ENCODE data around the gene NCKAP5L. TPM values are rescaled to one million over a fixed set of nuclear protein-coding genes. Genes with fewer than 3 reads are reported as not detected.

The NCKAP5L gene
- total and polyA plus RNA-seq, 9 of the 15 experiments (the other 6 are each of a cell fraction or from before 2014, with no cell fraction given): 0.01 to 14.4 (median 3.7) TPM

- TF ChIP-seq ZNF512 (tag; IDR thresholded peaks at IDR 0.05) (no peak), WHSC1 (IDR thresholded peaks at IDR 0.05; ENCODE audit: low read length) (no peak), ZNF184 (CRISPR knock-in tag; IDR thresholded peaks at IDR 0.05) (no peak), ZNF79 (CRISPR knock-in tag; IDR thresholded peaks at IDR 0.05; ENCODE audit: low read depth) (no peak), ZSCAN29 (IDR thresholded peaks at IDR 0.05) (no peak), FOXK1 (CRISPR knock-in tag; IDR thresholded peaks at IDR 0.05; ENCODE audit: borderline replicate concordance) (no peak), TEAD1 (CRISPR knock-in tag; IDR thresholded peaks at IDR 0.05) (no peak), ZNF165 (CRISPR knock-in tag; IDR thresholded peaks at IDR 0.05; ENCODE audit: borderline replicate concordance) (no peak), CREB5 (CRISPR knock-in tag; IDR thresholded peaks at IDR 0.05) (no peak), ZNF449 (CRISPR knock-in tag; IDR thresholded peaks at IDR 0.05) (no peak), EP400 (IDR thresholded peaks at IDR 0.05) (peak; percentile 81), DPF2 (IDR thresholded peaks at IDR 0.05) (peak; percentile 80; the same call in 1 of the 2 replicates), SRF (CRISPR knock-in tag; IDR thresholded peaks at IDR 0.05) (0 out of 4 replicates have a peak, but pooled peaks of 1 of the 2 experiments have one; percentile 31), HDAC8 (tag; IDR thresholded peaks at IDR 0.05) (no peak), TAF9B (IDR thresholded peaks at IDR 0.05; ENCODE audit: partially characterized antibody) (peak; percentile 20), RBM39 (optimal IDR thresholded peaks at IDR 0.05; ENCODE audit: low read depth, low read length) (no peak), PYGO2 (tag; IDR thresholded peaks at IDR 0.05) (no peak), CHD2 (IDR thresholded peaks at IDR 0.05; ENCODE audit: low read depth, low read length) (no peak), ERF (CRISPR knock-in tag; IDR thresholded peaks at IDR 0.05) (no peak), OTX1 (CRISPR knock-in tag; IDR thresholded peaks at IDR 0.05) (no peak), HOXB6 (CRISPR knock-in tag; IDR thresholded peaks at IDR 0.05; ENCODE audit: borderline replicate concordance) (no peak), PCBP2 (IDR thresholded peaks at IDR 0.05; ENCODE audit: low read depth, low read length, poor library complexity, severe bottlenecking) (no peak)
Observed at GRCh38 chr12:49750027-49750995, 77.9 kb downstream of the NCKAP5L start (continued).

Measured in K562 (cell line).